Activated naive CD4-positive, alpha-beta T cell treated with anti-CD3 and anti-CD28 coated beads, Interleukin-2, amount 50 U/mL, for 24 hours (primary cell): ENCODE data around the gene MFAP2.

ENCODE experiments used
- H3K27ac Mint-ChIP-seq: one replicate; pipeline ENCODE4 v1.8.0; 2021; ENCODE audit warnings: mild to moderate bottlenecking, mixed read lengths
- H3K27me3 Mint-ChIP-seq: one replicate; pipeline ENCODE4 v1.8.0; 2021; ENCODE audit warnings: mixed read lengths
- H3K36me3 Mint-ChIP-seq: one replicate; pipeline ENCODE4 v1.8.0; 2021; ENCODE audit warnings: mixed read lengths
- H3K4me1 Mint-ChIP-seq: one replicate; pipeline ENCODE4 v1.8.0; 2021; ENCODE audit warnings: mixed read lengths
- H3K4me3 Mint-ChIP-seq: one replicate; pipeline ENCODE4 v1.8.0; 2021; ENCODE audit warnings: mild to moderate bottlenecking, mixed read lengths
- H3K9me3 Mint-ChIP-seq: one replicate; pipeline ENCODE4 v1.8.0; 2021; ENCODE audit warnings: mixed read lengths

The MFAP2 gene

DNA sequence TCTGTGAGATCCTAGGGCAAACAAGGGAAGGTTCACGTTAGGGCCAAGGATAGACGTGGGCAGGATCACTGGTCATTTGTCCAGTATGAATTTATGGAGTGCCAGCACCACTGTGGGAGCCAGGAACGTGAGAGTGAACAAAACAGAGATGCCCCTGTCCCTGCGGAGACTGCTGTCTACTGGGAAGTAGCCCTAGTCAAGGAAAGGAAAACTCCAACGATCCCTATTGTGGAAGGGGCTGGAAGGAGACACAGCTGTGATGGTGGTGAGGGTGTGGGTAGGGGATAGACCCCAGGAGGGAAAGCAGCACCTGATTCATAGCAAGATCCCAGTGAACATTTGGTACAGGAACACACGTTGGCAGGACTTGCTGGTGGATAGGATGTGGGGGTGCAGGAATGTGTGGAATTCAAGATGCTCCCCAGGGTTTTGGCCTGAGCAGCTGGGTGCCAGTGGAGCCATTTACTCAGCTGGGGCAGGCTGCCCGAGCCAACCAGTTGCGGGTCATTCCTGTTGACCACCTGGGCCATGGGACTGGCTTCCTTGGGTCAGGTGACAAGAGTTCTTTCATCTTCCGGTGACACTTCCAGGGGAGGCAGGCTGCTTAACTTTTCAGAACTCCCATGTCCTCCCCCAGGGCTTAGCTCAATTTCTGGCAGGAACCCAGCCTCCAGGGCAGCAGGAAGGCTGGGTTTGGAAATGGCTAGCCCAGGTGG lies 32.5 kb upstream of the MFAP2 start:
- H3K27ac Mint-ChIP-seq: no peak overlapping the region
- no peaks in the 10 kb centered on the region for H3K9me3 Mint-ChIP-seq
- H3K27me3 Mint-ChIP-seq: no peaks in the 10 kb centered on the region
- H3K36me3 Mint-ChIP-seq: no peaks in the 10 kb centered on the region
- H3K4me3 Mint-ChIP-seq: no peak overlapping the region
- peaks cover 15% of the 10 kb centered on the region for H3K4me1 Mint-ChIP-seq

DNA sequence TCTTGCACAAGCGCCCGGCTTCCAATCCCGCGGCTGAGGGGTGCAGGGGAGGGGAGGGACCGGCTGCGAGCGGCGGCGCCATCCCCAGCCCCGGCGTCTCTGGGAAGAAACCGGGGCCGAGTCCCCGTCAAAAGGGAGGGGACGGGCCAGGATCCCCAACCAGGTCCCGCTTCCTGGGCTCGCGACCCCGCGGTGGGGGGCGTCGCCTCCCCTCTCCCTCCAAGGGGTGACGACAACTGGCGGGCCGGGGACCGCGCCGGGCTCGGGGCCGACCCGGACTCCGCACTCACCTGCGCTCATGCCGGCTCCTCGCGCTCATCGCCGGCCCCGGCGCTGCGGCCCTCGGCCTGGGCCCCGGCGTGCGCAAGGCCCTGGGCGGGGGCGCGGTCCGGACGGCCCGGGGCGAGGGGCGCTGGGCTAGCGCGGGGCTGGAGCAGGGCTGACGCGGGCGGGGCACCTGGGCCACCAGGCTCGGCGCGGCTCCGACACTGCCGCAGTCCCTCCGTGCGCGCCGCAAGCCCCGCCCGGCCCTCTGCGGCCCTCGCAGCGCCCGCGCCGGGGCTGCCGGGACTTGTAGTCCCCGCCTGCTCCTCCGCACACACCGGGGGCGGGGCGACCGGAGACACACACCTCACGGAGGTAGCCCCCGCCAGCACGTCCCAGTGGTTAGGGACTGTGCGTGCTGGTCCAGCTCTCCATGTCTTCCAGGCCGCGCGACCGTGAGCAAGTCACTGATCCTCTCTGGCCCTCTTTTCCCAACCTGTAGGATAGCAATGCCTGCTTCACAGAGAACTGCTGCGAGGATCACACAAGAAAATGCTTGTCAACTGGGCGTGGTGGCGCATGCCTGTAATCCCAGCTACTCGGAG lies 31.3 kb upstream of the MFAP2 start, which contains the start of gene ATP13A2:
Gene ATP13A2 (minus strand): TSS at position 490 of the 869 bp plus-strand sequence. CDS start 190 bp downstream, at position 300.
- peak within 1 kb of the TSS; percentile 17 for H3K27ac Mint-ChIP-seq

DNA sequence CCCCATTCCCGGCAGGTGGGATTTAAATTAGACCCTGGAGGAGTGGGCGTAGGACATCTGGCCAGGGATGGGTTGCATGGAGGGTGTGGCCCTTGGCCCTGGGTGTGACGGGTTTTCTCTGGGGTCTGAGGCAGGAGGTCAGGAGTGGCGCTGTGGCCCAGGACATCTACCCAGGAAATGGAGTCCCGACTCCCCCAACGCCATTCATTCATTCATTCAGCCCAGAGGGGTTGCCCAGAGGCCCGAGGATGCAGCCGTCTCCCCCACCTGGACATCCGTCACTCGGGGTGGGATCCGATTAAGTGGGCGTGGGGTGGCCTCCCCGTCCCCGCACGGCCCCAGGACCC lies 30.6 kb upstream of the MFAP2 start:
- peaks cover 15% of the 10 kb centered on the region for H3K4me1 Mint-ChIP-seq

More for the DNA sequence above, 31.3 kb upstream of the MFAP2 start, which contains the start of gene ATP13A2:
- peaks cover 15% of the 10 kb centered on the region for H3K4me1 Mint-ChIP-seq
- H3K27me3 Mint-ChIP-seq: no peaks in the 10 kb centered on the region
- H3K36me3 Mint-ChIP-seq: no peaks in the 10 kb centered on the region
- H3K4me3 Mint-ChIP-seq: peak within 1 kb of the TSS; percentile 86
- H3K9me3 Mint-ChIP-seq: no peaks in the 10 kb centered on the region

DNA sequence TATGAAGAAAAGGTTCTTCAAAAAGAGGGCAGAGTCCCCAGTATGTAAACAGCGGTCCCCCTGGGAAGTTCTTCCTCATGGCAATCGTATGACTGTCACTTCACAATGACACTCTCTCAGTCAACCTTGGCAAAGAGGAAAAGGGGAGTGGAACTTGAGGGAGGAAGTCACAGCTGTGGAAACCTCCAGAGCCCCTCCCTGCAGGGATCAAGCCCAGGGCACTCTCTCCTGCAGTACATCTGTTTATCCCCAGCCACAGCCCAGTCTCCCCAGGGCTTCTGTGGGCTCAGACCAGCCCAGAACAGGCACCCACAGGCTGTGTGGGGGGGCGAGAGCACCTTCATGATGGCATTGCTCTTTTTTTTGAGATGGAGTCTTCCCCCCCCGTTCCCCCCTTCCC lies 29.3 kb upstream of the MFAP2 start:
- Mint-ChIP-seq H3K27ac (no peak overlapping the region), H3K4me3 (no peak overlapping the region), H3K36me3 (no peaks in the 10 kb centered on the region), H3K9me3 (no peaks in the 10 kb centered on the region), H3K27me3 (no peaks in the 10 kb centered on the region), H3K4me1 (peaks cover 15% of the 10 kb centered on the region)

More for the DNA sequence above, 30.6 kb upstream of the MFAP2 start:
- no peaks in the 10 kb centered on the region for H3K36me3 Mint-ChIP-seq
- H3K4me3 Mint-ChIP-seq: peak overlapping the region; percentile 85
- H3K27me3 Mint-ChIP-seq: no peaks in the 10 kb centered on the region
- no peak overlapping the region for H3K27ac Mint-ChIP-seq
- no peaks in the 10 kb centered on the region for H3K9me3 Mint-ChIP-seq

DNA sequence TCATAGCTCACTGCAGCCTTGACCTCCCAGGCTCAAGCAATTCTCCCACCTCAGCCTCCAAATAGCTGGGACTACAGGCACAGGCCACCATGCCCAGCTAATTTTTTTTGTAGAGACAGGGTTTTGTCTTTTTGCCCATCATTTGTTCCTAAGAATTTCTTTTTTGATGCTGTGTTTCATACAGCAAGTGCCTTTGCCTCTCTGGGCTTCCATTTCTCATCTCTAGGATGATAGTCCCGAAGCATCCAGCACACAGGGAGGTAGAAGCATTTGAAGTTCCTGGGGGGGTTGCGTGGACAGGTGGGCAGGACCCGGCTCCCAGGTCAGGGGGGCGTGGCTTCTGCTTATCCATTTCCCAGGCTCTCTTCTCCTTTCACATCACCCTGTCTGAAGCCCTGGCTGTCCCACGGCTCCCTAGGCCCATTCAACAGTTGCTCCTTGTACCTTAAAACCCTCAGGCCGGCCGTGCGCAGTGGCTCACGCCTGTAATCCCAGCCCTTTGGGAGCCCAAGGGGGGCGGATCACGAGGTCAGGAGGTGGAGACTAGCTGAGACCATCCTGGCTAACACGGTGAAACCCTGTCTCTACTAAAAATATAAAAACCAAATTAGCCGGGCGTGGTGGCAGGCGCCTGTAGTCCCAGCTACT lies 27.9 kb upstream of the MFAP2 start:
- Mint-ChIP-seq H3K27ac (no peak overlapping the region), H3K4me1 (peaks cover 15% of the 10 kb centered on the region), H3K36me3 (no peaks in the 10 kb centered on the region), H3K27me3 (no peaks in the 10 kb centered on the region), H3K4me3 (no peak overlapping the region), H3K9me3 (no peaks in the 10 kb centered on the region)

DNA sequence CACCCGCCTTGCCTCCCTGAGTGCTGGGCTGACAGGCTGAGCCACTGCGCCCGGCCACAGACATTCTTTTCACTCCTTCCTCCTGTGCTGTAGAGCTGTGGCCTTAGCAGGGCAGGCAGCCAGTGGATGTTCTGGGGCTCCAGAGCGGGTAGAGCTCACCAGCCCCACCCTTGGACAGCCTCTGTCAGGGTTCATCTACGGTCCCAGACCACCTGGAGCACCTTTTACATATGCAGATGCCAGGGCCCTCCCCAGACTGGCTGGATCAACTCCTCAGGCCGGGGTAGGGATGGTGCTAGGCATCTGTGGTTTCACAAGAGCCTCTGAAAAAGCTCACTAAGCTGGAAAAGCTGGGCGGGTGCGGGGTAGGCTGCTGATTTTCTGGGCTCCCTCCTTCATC lies 26.7 kb upstream of the MFAP2 start:
- H3K36me3 Mint-ChIP-seq: peaks cover 3% of the 10 kb centered on the region
- peaks cover 13% of the 10 kb centered on the region for H3K4me1 Mint-ChIP-seq

DNA sequence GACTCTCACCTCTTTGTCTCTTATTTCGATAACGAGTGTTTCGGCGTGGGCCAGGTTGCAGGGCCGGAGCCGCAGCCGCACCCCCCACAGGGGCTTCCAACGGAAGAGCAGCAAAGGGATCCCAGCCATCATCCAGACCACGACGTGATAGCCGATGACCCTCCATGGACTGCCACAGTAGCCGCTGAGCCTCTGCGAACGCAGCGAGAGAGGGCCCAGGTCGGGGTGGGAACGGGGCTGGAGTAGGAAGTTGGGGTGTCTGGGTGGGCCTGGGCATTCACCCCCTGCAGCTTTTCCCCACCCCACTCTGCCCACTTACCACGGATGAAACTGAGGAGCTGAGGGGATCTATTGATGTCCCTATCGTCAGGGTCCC lies 24.9 kb upstream of the MFAP2 start:
- Mint-ChIP-seq H3K9me3 (no peaks in the 10 kb centered on the region), H3K36me3 (peaks cover 6% of the 10 kb centered on the region), H3K27ac (no peak overlapping the region), H3K4me3 (no peak overlapping the region), H3K27me3 (no peaks in the 10 kb centered on the region), H3K4me1 (peaks cover 4% of the 10 kb centered on the region)

More for the DNA sequence above, 26.7 kb upstream of the MFAP2 start:
- no peaks in the 10 kb centered on the region for H3K27me3 Mint-ChIP-seq
- no peaks in the 10 kb centered on the region for H3K9me3 Mint-ChIP-seq
- no peak overlapping the region for H3K27ac Mint-ChIP-seq
- H3K4me3 Mint-ChIP-seq: no peak overlapping the region

DNA sequence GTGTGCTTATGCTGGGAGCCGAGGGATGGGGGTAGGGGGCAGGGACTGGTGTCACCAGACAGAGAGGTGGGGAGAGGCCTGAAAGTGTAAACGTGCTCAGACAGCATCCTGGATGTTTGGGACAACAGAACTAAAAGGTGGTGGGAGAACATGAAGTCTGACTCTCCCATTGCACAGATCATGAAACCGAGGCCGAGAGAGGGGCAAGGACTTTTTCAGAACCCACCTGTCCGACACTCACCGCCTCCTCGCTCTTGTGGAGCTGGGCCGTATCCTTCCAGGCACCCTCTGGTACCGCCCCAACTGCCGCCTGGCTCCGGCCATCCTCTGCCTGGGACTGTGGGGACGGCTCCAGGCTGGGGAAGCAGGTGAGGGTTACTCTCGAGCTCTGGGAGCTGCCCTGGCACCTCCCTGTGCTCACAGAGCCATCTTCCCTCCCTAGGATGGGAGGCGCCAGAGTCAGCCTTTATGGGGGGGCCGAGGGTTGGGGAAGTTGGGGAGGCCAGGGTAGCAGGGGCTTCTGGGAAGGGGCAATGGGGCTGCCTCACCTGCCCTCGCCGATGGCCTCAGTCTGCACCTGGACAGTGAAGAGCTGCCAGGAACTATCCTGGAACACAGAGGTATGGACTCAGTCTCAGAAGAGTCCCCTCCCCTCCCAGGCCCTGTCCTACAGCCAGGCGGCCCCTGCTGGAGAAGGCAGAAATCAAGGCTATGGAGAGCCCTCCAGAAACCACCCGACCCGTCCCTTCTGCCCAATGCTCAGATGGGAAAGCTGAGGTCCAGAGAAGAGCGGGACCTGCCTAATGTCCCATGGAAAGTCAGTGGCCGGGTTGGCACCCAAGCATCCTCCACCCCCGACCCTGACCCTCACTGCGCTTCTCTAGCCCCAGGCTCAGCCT lies 24.3 kb upstream of the MFAP2 start:
- Mint-ChIP-seq H3K27me3 (no peaks in the 10 kb centered on the region), H3K4me3 (no peak overlapping the region), H3K27ac (no peak overlapping the region), H3K4me1 (no peaks in the 10 kb centered on the region), H3K9me3 (no peaks in the 10 kb centered on the region), H3K36me3 (peaks cover 6% of the 10 kb centered on the region)

DNA sequence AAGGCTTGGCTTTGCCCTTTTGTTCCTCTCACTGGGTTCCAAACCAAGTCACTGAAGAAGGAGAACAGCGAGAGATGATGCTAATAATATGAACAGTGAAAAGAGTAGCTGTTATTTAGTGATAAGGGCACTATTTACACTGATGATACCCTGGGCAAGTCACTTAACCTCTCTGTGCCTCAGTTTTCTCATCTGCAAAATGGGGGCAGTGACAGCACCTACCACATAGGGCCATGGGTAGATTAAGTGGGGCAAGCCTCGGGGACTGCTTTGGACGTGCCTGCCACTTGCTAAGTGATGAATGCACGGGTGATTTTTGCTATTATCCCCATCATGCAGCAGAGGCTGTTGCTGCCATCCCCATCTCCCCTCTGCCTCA lies 22.1 kb upstream of the MFAP2 start:
- no peak overlapping the region for H3K4me3 Mint-ChIP-seq
- peaks cover 13% of the 10 kb centered on the region for H3K36me3 Mint-ChIP-seq
- no peaks in the 10 kb centered on the region for H3K27me3 Mint-ChIP-seq
- H3K9me3 Mint-ChIP-seq: no peaks in the 10 kb centered on the region
- H3K27ac Mint-ChIP-seq: no peak overlapping the region
- no peaks in the 10 kb centered on the region for H3K4me1 Mint-ChIP-seq

DNA sequence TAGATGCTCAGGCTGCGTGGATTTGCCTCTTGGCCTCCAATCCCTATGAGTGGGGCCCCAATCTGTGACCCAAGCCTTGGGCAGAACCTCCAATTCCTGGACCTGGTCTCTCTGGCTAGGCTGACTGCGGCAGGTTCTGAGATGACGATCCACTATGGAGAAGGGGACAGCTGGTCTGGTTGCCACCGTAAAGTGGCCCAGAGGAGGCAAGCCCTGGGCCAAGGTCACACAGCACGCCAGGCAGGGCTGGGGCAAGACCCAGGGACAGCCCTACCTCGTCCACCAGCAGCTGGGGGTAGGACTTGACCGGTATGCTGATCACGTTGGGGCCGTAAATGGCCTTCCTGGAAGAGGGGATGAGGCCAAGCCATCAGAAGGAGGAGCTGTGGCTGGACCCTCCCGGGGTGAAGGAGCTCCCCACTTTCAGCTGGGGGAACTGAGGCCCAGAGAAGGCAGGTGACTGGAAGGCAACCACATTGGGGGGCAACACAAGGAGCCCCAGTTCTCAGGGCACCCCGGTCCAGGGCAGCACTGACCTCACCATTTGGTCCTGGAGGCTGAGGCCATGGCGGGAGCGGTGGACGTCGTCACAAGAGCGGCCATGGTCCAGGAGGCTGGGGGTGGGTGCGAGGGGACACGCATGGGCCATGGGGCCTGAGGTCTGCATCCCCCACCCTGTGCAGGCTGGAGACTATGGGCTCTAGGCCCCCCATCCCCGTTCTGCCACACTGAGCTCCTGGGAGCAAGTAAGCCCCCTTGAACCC lies 21.5 kb upstream of the MFAP2 start:
- no peaks in the 10 kb centered on the region for H3K27me3 Mint-ChIP-seq
- no peak overlapping the region for H3K4me3 Mint-ChIP-seq
- no peaks in the 10 kb centered on the region for H3K4me1 Mint-ChIP-seq
- H3K27ac Mint-ChIP-seq: no peak overlapping the region
- peaks cover 13% of the 10 kb centered on the region for H3K36me3 Mint-ChIP-seq
- no peaks in the 10 kb centered on the region for H3K9me3 Mint-ChIP-seq

DNA sequence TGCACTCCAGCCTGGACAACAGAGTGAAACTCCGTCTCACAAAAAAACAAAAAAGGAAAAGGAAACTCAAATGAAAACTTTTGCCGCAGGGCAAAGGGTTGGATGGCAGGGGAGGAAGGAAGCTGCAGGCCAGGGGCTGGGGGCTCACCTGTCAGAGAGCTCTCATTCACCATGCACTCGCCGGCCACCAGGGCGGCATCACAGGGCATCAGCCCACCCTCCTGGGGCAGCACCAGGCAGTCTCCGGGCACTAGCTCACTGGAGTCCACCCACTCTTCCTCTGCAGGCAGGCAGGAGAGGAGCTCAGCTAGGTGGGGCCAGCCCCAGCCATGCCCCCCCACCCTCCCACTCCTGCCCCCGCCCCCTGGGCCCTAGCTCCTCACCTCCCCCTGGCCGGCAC lies 19.4 kb upstream of the MFAP2 start:
- Mint-ChIP-seq H3K27me3 (no peaks in the 10 kb centered on the region), H3K4me1 (no peaks in the 10 kb centered on the region), H3K27ac (no peak overlapping the region), H3K36me3 (peaks cover 16% of the 10 kb centered on the region), H3K4me3 (no peak overlapping the region), H3K9me3 (no peaks in the 10 kb centered on the region)

DNA sequence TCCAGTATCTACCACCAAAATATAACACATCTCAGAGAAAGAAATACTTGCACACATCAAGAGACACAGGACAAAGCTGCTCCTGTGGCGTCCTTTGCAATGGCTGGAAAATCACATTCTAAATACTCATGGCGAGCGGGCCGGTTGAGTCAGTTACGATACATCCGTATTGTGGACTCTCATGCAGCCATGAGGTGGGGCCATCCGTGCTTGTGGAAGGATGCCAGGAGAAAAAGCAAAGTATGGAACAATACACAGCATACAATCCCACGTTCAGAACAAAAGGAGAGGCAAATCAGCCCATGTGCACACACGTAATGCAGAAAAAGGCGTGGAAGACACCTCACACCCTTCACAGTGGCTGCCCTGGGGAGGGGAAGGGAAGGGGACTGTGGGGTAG lies 18.2 kb upstream of the MFAP2 start:
- no peaks in the 10 kb centered on the region for H3K9me3 Mint-ChIP-seq
- no peaks in the 10 kb centered on the region for H3K27me3 Mint-ChIP-seq
- H3K4me1 Mint-ChIP-seq: no peaks in the 10 kb centered on the region
- no peak overlapping the region for H3K27ac Mint-ChIP-seq
- H3K4me3 Mint-ChIP-seq: no peak overlapping the region
- peaks cover 16% of the 10 kb centered on the region for H3K36me3 Mint-ChIP-seq

DNA sequence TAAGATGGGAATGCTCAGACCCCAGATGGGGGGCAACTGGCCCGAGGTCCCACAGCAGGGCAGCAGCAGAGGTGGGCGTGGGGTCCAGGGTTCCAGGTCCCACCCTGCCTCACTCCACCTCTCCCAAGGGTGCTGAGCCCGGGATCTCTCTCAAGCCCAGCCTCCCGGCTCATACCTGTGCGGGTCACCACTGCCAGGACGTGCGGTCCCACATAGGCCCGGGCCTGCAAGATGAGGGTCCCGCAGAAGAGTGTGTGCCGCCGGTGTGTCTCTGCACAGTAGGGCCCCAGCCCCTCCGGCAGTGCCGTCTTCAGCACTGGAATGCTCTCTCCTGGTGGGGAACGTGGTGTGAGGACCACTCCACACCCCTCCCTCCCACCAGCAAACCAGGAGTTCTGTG lies 16.4 kb upstream of the MFAP2 start:
- H3K9me3 Mint-ChIP-seq: no peaks in the 10 kb centered on the region
- no peak overlapping the region for H3K4me3 Mint-ChIP-seq
- H3K27me3 Mint-ChIP-seq: no peaks in the 10 kb centered on the region
- no peak overlapping the region for H3K27ac Mint-ChIP-seq
- H3K36me3 Mint-ChIP-seq: peaks cover 12% of the 10 kb centered on the region
- H3K4me1 Mint-ChIP-seq: no peaks in the 10 kb centered on the region

DNA sequence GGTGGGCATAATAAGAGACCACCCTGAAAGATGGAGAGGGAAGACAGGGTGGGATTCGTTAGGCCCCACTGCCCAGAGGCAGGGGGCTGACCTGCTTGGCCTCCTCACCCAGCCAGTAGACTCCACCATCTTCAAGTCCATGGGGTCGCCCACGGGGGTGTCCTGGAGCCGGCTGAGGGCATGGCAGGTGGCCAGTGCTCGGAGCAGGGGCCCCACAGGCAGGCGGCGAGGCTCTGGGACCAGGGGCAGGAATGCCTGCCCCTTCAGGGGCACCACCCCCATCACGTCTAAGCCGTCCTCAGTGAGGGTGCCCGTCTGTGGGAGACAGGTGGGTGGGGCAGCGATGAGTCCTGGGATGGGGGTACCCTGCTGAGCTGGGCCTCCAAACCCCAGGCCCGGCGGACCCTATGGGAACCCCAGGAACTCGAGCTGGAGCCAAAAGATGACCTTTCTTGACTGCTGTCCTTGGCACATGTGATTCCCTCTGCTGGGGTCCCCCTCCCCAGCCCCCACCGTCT lies 13.2 kb upstream of the MFAP2 start:
- H3K4me1 Mint-ChIP-seq: no peaks in the 10 kb centered on the region
- H3K4me3 Mint-ChIP-seq: no peak overlapping the region
- H3K27ac Mint-ChIP-seq: no peak overlapping the region
- H3K36me3 Mint-ChIP-seq: peaks cover 9% of the 10 kb centered on the region
- no peaks in the 10 kb centered on the region for H3K9me3 Mint-ChIP-seq
- H3K27me3 Mint-ChIP-seq: no peaks in the 10 kb centered on the region
